Endodermal cell (in vitro differentiated cells): ENCODE measurements around the gene SGPL1. TPM values are rescaled to one million over a fixed set of nuclear protein-coding genes. Genes with fewer than 3 reads are reported as not detected.

ENCODE experiments used
- DNase-seq: peaks from one replicate; pipeline ENCODE4 v3.0.0-alpha.2; 2017
- H3K27ac ChIP-seq: 2 replicates; pipeline ENCODE4 v1.5.1; 2013; ENCODE audit warnings: mild to moderate bottlenecking, low read depth, low read length, moderate library complexity
- H3K27me3 ChIP-seq: 2 replicates; pipeline ENCODE4 v1.6.1; 2013; ENCODE audit warnings: mild to moderate bottlenecking, low read length, moderate library complexity; ENCODE audit not compliant: insufficient read depth, control insufficient read depth, poor library complexity, severe bottlenecking
- H3K36me3 ChIP-seq: 2 replicates; pipeline ENCODE4 v1.7.0; 2013; ENCODE audit warnings: mild to moderate bottlenecking, low read length, moderate library complexity; ENCODE audit not compliant: control insufficient read depth, insufficient read depth
- H3K4me1 ChIP-seq: one replicate; pipeline ENCODE4 v1.7.0; 2013; ENCODE audit warnings: low read length; ENCODE audit not compliant: control insufficient read depth, insufficient read depth
- H3K4me3 ChIP-seq: 2 replicates; pipeline ENCODE4 v1.5.1; 2013; ENCODE audit warnings: mild to moderate bottlenecking, low read length, moderate library complexity
- H3K9ac ChIP-seq: 2 replicates; pipeline ENCODE4 v1.6.1; 2013; ENCODE audit warnings: mild to moderate bottlenecking, low read length, moderate library complexity; ENCODE audit not compliant: poor library complexity, severe bottlenecking; ENCODE audit errors: extremely low read depth
- H3K9me3 ChIP-seq: 2 replicates; pipeline ENCODE4 v1.6.1; 2013; ENCODE audit warnings: mild to moderate bottlenecking, low read length, moderate library complexity; ENCODE audit not compliant: control insufficient read depth
- H3K27ac Mint-ChIP-seq: 2 replicates; pipeline ENCODE4 v1.8.0; 2020; ENCODE audit warnings: mixed read lengths
- H3K27me3 Mint-ChIP-seq: 2 replicates; pipeline ENCODE4 v1.8.0; 2021; ENCODE audit warnings: mild to moderate bottlenecking, mixed read lengths; ENCODE audit not compliant: insufficient read depth
- H3K36me3 Mint-ChIP-seq: 2 replicates; pipeline ENCODE4 v1.8.0; 2020; ENCODE audit warnings: low read depth, mixed read lengths
- H3K4me1 Mint-ChIP-seq: 2 replicates; pipeline ENCODE4 v1.8.0; 2020; ENCODE audit warnings: mixed read lengths
- H3K4me3 Mint-ChIP-seq: 2 replicates; pipeline ENCODE4 v1.8.0; 2020; ENCODE audit warnings: mild to moderate bottlenecking, moderate library complexity, mixed read lengths
- H3K9me3 Mint-ChIP-seq: 2 replicates; pipeline ENCODE4 v1.8.0; 2020; ENCODE audit warnings: mild to moderate bottlenecking, mixed read lengths
- CTCF ChIP-seq: fragments of 200-600 bp; sonication (generic); conservative IDR thresholded peaks from 2 replicates; pipeline ENCODE4 v1.5.0; 2021; ENCODE audit warnings: antibody characterized with exemption, mild to moderate bottlenecking
- WGBS, 2 experiments: methylation state at CpG; one replicate each; pipeline versions ENCODE4 v1.1.5 to v1.1.7; 2013; ENCODE audit warnings: missing lambda C conversion rate in 2 of 2, mixed read lengths in 1 of 2; ENCODE audit not compliant: insufficient coverage in 1 of 2, insufficient read length in 1 of 2; 5-methylcytosine and 5-hydroxymethylcytosine counted together
- total RNA-seq, 2 donors: library from RNA; stranded (reverse); fragmentation: NEBNext Ultra II Directional in 1 of 2; extraction: Animal tissue kit (Norgen Biotek cat#: 25700) in 1 of 2; gene quantifications; 2 replicates in 1 of 2; 3 replicates in 1 of 2; pipeline ENCODE4 v1.2.1, GENCODE V29; 2021

Gene SGPL1
- total RNA-seq, 2 donors from 2014 or later: 95.4 to 103 TPM

GRCh38 chr10:70911386-70911785 lies 95.6 kb downstream of the SGPL1 start:
- Mint-ChIP-seq H3K9me3 (peaks cover 2% of the 10 kb centered on the region), H3K4me1 (peaks cover 3% of the 10 kb centered on the region), H3K36me3 (no peaks in the 10 kb centered on the region), H3K27me3 (peaks cover 2% of the 10 kb centered on the region), H3K4me3 (no peak overlapping the region), H3K27ac (no peak overlapping the region)
- Histone ChIP-seq H3K27ac (no peak overlapping the region), H3K36me3 (no peaks in the 10 kb centered on the region), H3K4me3 (no peak overlapping the region), H3K4me1 (no peaks in the 10 kb centered on the region), H3K9me3 (no peaks in the 10 kb centered on the region), H3K9ac (no peak overlapping the region), H3K27me3 (no peaks in the 10 kb centered on the region)
- 84% methylated on average over 4 of the region's 4 CpGs; no CpG with 5 or more reads in 1 of the 2 experiments for WGBS, 2 experiments
- TF ChIP-seq CTCF: no peak
- no peak for DNase-seq

GRCh38 chr10:70912556-70912955 lies 96.8 kb downstream of the SGPL1 start:
- H3K4me3 Mint-ChIP-seq: no peak overlapping the region
- peaks cover 3% of the 10 kb centered on the region for H3K4me1 Mint-ChIP-seq
- H3K36me3 ChIP-seq: no peaks in the 10 kb centered on the region
- H3K36me3 Mint-ChIP-seq: no peaks in the 10 kb centered on the region
- H3K27ac ChIP-seq: no peak overlapping the region
- H3K9ac ChIP-seq: no peak overlapping the region
- DNase-seq: no peak
- H3K27me3 ChIP-seq: no peaks in the 10 kb centered on the region
- no peak overlapping the region for H3K27ac Mint-ChIP-seq
- no peaks in the 10 kb centered on the region for H3K9me3 ChIP-seq
- 86 to 91% methylated on average over 4 to 5 of the region's 5 CpGs for WGBS, 2 experiments
- no peak for TF ChIP-seq CTCF
- peaks cover 2% of the 10 kb centered on the region for H3K9me3 Mint-ChIP-seq
- peaks cover 2% of the 10 kb centered on the region for H3K27me3 Mint-ChIP-seq
- no peaks in the 10 kb centered on the region for H3K4me1 ChIP-seq
- no peak overlapping the region for H3K4me3 ChIP-seq

GRCh38 chr10:70913191-70913892 lies 97.6 kb downstream of the SGPL1 start:
- no peak overlapping the region for H3K4me3 Mint-ChIP-seq
- DNase-seq: no peak

More at GRCh38 chr10:70913191-70913892, 97.6 kb downstream of the SGPL1 start:
- no peaks in the 10 kb centered on the region for H3K4me1 Mint-ChIP-seq
- H3K36me3 Mint-ChIP-seq: no peaks in the 10 kb centered on the region
- H3K27ac Mint-ChIP-seq: no peak overlapping the region
- Histone ChIP-seq H3K9ac (no peak overlapping the region), H3K27me3 (no peaks in the 10 kb centered on the region), H3K9me3 (no peaks in the 10 kb centered on the region), H3K36me3 (no peaks in the 10 kb centered on the region), H3K4me1 (no peaks in the 10 kb centered on the region), H3K4me3 (no peak overlapping the region), H3K27ac (no peak overlapping the region)
- TF ChIP-seq CTCF: no peak
- WGBS, 2 experiments: 84 to 87% methylated on average over 4 to 6 of the region's 6 CpGs
- peaks cover 4% of the 10 kb centered on the region for H3K27me3 Mint-ChIP-seq
- H3K9me3 Mint-ChIP-seq: peaks cover 2% of the 10 kb centered on the region
